ENCODE measurements around the gene CASQ2.

- no peak for TF ChIP-seq POLR2A (IDR thresholded peaks at IDR 0.05)
- TF ChIP-seq CTCF (IDR thresholded peaks at IDR 0.05), result no peak
- no peak for TF ChIP-seq POLR2AphosphoS5 (IDR thresholded peaks at IDR 0.05)
- TF ChIP-seq EP300 (IDR thresholded peaks at IDR 0.05; ENCODE audit: low read depth), result no peak
Observed at GRCh38 chr1:115746021-115746690, 22.4 kb downstream of the CASQ2 start.

Data from transverse colon (tissue), 4 donors.